ENCODE measurements around the gene DOC2A.

Gene DOC2A

GRCh38 chr16:30027588-30028437 is 17.0 kb upstream of the DOC2A start:
- no peak for TF ChIP-seq CTCF (conservative IDR thresholded peaks at IDR 0.05; ENCODE audit: low read depth, low read length)
- no peak overlapping the region for H3K4me3 ChIP-seq (ENCODE audit: low read depth, low read length)
- DNase-seq (ENCODE audit: low read depth), result no peak

GRCh38 chr16:30026449-30026848 is 15.6 kb upstream of the DOC2A start:
- no peak for DNase-seq (ENCODE audit: low read depth)
- TF ChIP-seq CTCF (conservative IDR thresholded peaks at IDR 0.05; ENCODE audit: low read depth, low read length), result no peak
- H3K4me3 ChIP-seq (ENCODE audit: low read depth, low read length), result no peak overlapping the region

GRCh38 chr16:30025574-30025973 is 14.7 kb upstream of the DOC2A start:
- TF ChIP-seq CTCF (conservative IDR thresholded peaks at IDR 0.05; ENCODE audit: low read depth, low read length), result no peak
- H3K4me3 ChIP-seq (ENCODE audit: low read depth, low read length), result no peak overlapping the region
- DNase-seq (ENCODE audit: low read depth), result no peak

GRCh38 chr16:30025156-30025555 is 14.3 kb upstream of the DOC2A start:
- no peak for TF ChIP-seq CTCF (conservative IDR thresholded peaks at IDR 0.05; ENCODE audit: low read depth, low read length)
- H3K4me3 ChIP-seq (ENCODE audit: low read depth, low read length), result no peak overlapping the region
- no peak for DNase-seq (ENCODE audit: low read depth)

GRCh38 chr16:30024451-30024850 is 13.6 kb upstream of the DOC2A start:
- no peak for DNase-seq (ENCODE audit: low read depth)
- H3K4me3 ChIP-seq (ENCODE audit: low read depth, low read length), result no peak overlapping the region
- TF ChIP-seq CTCF (conservative IDR thresholded peaks at IDR 0.05; ENCODE audit: low read depth, low read length), result no peak

GRCh38 chr16:30023586-30023985 is 12.8 kb upstream of the DOC2A start:
- TF ChIP-seq CTCF (conservative IDR thresholded peaks at IDR 0.05; ENCODE audit: low read depth, low read length), result no peak
- no peak overlapping the region for H3K4me3 ChIP-seq (ENCODE audit: low read depth, low read length)
- no peak for DNase-seq (ENCODE audit: low read depth)

GRCh38 chr16:30022887-30023286 is 12.1 kb upstream of the DOC2A start, which contains the start of gene C16orf92:
TSS of gene C16orf92 (plus strand) at chr16:30023198. CDS start at chr16:30023341, 143 bp downstream.
- no peak for TF ChIP-seq CTCF (conservative IDR thresholded peaks at IDR 0.05; ENCODE audit: low read depth, low read length)
- no peak within 1 kb of the TSS for H3K4me3 ChIP-seq (ENCODE audit: low read depth, low read length)
- DNase-seq (ENCODE audit: low read depth), result no peak

Data from choroid plexus epithelial cell (primary cell).